ES-I3 (cell line): ENCODE results near the gene FKBP5.

ENCODE experiments used
- H3K36me3 ChIP-seq: 2 replicates; pipeline ENCODE4 v1.6.1; 2013; ENCODE audit warnings: mild to moderate bottlenecking, low read length, control low read depth, moderate library complexity; ENCODE audit not compliant: insufficient read depth
- H3K4me1 ChIP-seq: 2 replicates; pipeline ENCODE4 v1.6.1; 2013; ENCODE audit warnings: mild to moderate bottlenecking, control low read depth, low read length; ENCODE audit not compliant: insufficient read depth
- H3K9ac ChIP-seq: 2 replicates; pipeline ENCODE4 v1.6.1; 2013; ENCODE audit warnings: low read depth, mild to moderate bottlenecking, low read length, moderate library complexity
- H3K9me3 ChIP-seq: 2 replicates; pipeline ENCODE4 v1.6.1; 2013; ENCODE audit warnings: mild to moderate bottlenecking, low read length, moderate library complexity; ENCODE audit not compliant: control insufficient read depth, insufficient read depth

Gene FKBP5

DNA sequence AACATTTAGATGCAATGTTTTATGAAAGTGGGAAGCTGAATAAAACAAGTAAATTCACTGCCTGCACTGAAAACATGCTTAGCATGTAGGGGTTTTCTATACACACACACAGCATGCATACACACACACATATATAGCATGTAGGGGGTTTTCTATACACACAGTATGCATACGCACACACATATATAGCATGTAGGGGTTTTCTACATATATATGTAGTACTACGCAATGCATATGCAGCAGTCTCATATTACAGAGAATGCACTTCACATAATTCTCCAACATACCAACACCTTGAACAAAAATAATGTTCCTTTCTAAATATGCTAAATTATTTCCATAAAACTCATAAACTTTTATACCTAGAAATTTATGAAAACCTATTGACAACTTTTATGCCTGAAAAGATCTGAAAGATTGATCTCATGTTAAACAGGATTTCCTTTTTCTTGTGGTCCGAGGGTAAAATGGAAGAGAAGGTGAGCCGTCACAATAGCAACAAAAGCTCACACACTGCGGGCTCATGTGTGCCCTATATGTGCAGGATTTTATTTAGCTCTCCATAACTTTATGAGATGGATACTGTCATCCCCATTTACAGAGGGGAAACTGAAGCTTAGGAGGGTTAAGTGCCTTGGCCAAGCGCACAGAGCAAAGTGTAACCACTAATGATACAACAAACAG, 94.1 kb downstream of the FKBP5 start:
- H3K9ac ChIP-seq = no peak overlapping the region
- H3K4me1 ChIP-seq = no peaks in the 10 kb centered on the region
- no peaks in the 10 kb centered on the region; the same call in 1 of the 2 replicates for H3K9me3 ChIP-seq
- H3K36me3 ChIP-seq = peaks cover 5% of the 10 kb centered on the region

DNA sequence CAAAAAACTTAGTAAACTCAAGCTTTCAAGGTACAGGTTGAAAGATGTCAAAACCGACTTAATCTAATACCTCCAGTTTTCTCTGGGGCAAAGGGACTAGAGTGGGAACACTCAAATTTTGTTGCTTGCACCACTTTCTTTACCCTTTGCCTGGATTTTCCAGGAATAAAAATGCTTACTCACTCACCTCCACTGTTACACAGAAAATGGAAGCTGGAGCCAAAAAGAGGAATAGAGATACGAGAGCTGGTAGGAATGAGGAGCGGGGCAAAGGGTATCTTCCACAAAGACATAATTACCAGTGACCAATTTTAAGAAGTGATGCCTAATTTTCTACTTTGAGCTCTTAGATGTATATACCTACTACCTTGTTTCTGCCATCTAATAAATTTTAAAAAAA, 96.5 kb downstream of the FKBP5 start:
- H3K9ac ChIP-seq = no peak overlapping the region
- peaks cover 5% of the 10 kb centered on the region for H3K36me3 ChIP-seq
- no peaks in the 10 kb centered on the region for H3K4me1 ChIP-seq
- H3K9me3 ChIP-seq = no peaks in the 10 kb centered on the region; the same call in 1 of the 2 replicates

DNA sequence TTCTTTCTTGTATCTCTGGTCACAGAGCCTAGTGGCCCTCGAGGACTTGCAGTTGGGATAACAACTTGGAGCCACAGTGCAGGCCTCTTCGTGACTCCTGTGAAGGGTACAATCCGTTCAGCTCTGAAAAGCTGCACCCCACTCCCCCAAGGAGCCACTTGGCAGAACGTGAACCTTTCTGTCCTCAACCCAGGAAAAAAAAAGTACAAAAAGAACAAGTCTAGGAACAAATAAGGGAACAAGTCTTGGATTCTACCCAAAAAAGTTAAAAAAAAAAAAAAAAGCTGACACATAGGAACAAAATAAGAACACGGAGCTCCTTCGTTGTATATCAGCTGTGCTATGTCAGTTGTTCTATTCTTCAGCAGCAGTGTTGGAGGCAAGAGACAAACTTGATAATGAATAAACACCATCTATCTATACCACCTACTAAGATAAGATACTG, 98.1 kb downstream of the FKBP5 start:
- Histone ChIP-seq H3K4me1 (no peaks in the 10 kb centered on the region), H3K9ac (no peak overlapping the region), H3K9me3 (no peaks in the 10 kb centered on the region), H3K36me3 (peaks cover 5% of the 10 kb centered on the region)

DNA sequence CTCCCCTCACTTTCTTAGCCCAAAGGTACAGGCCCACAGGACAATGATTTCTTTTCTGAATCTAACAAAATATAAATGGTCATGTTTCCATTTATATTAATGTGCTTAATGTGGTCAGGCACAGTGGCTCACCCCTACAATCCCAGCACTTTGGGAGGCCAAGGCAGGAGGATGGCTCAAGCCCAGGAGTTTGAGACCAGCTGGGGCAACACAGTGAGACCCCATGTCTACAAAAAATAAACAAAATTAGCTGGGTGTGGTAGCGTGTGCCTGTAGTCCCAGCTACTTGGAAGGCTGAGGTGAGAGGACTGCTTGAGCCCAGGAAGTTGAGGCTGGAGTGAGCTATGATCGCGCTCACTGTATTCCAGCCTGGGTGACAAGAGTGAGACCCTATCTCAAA, 98.8 kb downstream of the FKBP5 start:
- no peaks in the 10 kb centered on the region for H3K9me3 ChIP-seq
- H3K4me1 ChIP-seq = no peaks in the 10 kb centered on the region
- no peak overlapping the region for H3K9ac ChIP-seq
- peaks cover 5% of the 10 kb centered on the region for H3K36me3 ChIP-seq

DNA sequence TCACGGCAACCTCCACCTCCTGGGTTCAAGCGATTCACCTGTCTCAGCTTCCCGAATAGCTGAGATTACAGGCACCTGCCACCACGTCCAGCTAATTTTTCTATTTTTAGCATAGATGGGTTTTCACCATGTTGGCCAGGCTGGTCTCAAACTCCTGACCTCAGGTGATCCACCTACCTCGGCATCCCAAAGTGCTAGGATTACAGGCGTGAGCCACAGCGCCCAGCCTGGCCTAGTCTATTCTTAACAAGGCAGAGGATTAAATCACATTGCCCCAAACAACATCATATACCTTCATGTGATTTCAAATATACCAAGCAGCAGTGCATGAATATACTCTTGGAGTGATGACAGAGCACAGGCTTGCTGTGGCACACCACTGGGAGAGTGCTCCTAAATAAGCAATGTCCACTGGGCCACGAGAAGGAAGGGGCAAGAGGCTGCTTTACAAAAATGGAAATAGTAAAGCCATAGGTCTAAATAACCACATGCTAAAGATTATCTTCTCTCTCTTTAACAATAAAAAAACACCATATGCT, 99.4 kb downstream of the FKBP5 start:
- H3K36me3 ChIP-seq = peaks cover 5% of the 10 kb centered on the region

DNA sequence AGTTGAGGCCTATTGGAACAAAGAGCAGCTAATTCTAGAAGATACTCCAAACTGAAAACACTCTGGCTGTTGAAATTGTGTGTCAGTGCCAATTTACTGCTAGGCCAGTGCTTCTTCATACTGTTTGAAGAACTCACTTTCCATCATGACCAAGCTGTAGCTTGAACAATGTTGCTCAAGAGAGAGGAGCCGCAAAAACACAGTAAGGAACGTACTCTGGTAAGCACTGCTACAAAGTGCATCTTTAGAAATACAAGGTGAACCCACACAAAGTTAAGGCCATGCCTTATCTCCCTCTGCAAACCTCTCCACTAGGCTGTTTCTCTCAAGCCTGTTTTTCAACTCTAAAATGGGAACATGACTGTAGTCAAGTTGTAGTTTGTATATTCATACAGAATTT, 101.5 kb downstream of the FKBP5 start:
- H3K9ac ChIP-seq = no peak overlapping the region
- no peaks in the 10 kb centered on the region for H3K4me1 ChIP-seq
- H3K36me3 ChIP-seq = peaks cover 5% of the 10 kb centered on the region
- no peaks in the 10 kb centered on the region for H3K9me3 ChIP-seq

More for the DNA sequence above, 99.4 kb downstream of the FKBP5 start:
- no peak overlapping the region for H3K9ac ChIP-seq
- no peaks in the 10 kb centered on the region for H3K9me3 ChIP-seq
- H3K4me1 ChIP-seq = no peaks in the 10 kb centered on the region

DNA sequence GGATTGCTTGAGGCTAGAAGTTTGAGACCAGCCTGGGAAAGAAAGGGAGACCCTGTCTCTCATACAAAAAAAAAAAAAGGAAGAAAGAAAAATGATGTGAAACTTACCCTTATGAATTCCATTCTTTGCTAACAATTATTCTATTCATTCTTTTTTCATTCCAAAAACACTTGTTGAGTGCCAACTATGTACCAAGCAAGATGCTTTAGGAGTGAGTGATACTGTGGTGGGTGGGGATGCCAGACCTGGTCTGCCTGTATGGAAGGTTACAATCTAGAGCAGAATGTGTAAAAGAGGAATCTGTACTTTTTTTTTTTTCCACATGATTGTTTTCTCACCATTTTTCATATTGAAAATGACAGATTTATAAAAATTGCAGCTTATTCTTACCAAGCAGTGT, 102.2 kb downstream of the FKBP5 start:
- H3K4me1 ChIP-seq = no peaks in the 10 kb centered on the region
- H3K9me3 ChIP-seq = no peaks in the 10 kb centered on the region
- H3K36me3 ChIP-seq = peaks cover 5% of the 10 kb centered on the region

DNA sequence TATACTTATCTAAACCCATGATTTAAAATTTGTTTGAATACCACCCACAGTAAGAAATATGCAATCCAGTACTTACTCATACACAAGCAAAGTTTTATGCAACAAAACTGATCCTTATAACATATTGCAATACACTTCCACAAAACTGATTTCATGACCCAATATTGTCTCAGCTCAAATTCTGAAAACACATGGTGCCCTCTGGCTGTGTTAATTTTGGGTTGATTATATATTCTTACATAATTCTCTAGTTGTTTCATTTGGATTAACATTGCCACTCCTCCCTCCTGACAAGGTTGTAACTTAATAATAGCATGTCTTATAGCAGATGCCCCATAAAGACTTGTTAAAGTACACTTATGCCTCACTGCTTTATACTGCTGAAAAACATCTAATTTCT, 103.1 kb downstream of the FKBP5 start:
- Histone ChIP-seq H3K4me1 (no peaks in the 10 kb centered on the region), H3K9ac (no peak overlapping the region), H3K9me3 (no peaks in the 10 kb centered on the region), H3K36me3 (peaks cover under 1% of the 10 kb centered on the region; the same call in 1 of the 2 replicates)

More for the DNA sequence above, 102.2 kb downstream of the FKBP5 start:
- no peak overlapping the region for H3K9ac ChIP-seq

DNA sequence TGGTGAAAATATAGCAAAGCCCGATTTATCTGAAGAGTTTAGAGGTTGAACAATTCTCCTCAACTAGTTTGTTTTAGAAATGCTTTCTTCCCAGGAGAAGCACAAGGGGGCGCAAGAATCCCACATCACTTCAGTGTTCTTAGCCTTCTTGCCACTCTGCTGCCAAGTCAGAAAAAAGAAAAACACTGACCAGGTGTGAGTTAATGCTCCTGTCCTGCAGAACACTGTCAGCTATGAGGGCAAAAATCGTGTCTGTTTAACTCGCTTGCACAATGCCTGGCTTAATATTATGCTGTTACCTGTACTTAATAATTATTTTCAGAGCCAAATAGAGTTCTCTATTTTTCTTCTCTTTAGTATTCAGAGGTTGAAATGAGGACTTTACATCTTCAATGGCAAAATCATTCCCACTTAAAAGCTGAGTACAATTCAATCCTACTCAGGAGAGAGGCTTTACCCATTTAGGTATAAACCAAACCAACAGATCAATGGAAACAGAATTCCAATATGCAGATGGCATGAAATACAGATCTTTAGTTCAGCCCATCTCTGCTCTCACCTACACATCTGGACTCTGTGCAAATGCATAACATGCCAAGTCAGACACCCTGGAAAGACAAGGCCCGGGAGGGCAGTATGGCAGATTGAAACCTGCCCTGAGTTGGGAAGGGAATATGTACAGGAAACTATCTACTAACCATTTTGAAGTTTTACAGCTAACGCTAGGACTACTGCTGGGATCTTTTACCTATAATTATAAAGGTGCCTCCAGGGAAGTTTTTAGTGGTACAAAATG, 104.6 kb downstream of the FKBP5 start:
- H3K4me1 ChIP-seq = no peaks in the 10 kb centered on the region
- no peaks in the 10 kb centered on the region; the same call in 1 of the 2 replicates for H3K36me3 ChIP-seq
- no peaks in the 10 kb centered on the region for H3K9me3 ChIP-seq
- no peak overlapping the region for H3K9ac ChIP-seq

DNA sequence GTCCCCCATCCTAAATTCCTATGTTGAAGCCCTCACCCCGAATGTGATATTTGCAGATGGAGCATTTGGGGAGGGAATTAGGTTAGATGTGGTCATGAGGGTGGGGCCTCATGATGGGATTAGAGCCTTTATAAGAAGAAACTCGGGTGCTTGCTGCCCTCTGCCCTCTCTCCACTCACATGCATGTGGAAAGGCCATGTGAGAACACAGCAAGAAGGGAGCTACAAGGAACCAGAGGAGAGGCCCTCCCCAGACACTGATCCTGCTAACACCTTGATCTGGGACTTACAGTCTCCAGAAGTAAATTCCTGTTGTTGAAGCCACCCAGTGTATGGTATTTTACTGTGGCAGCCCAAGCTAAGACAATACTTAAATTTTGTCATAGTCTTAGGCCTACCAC, 106.4 kb downstream of the FKBP5 start:
- Histone ChIP-seq H3K4me1 (no peaks in the 10 kb centered on the region), H3K9ac (no peak overlapping the region), H3K36me3 (no peaks in the 10 kb centered on the region; the same call in 1 of the 2 replicates), H3K9me3 (no peaks in the 10 kb centered on the region)

DNA sequence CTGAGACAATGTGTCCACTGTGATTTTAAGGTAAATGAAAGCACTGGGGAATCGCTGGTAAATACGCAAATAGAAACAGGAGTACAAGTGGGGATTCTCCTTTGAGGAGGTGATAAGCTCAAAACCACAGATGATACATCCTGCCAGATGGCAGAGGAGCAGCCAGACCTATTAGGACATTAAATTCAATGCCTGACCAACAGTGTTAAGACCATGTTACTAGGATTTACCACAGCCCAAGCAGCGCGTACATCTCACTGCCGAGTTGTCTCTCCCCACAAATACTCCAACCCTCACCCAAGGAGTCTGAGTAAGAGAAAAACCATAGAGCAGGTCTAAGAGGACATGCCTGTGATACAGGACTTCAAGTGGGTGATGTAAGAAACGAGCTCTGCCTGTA, 107.1 kb downstream of the FKBP5 start:
- no peaks in the 10 kb centered on the region for H3K4me1 ChIP-seq
- no peaks in the 10 kb centered on the region for H3K36me3 ChIP-seq
- H3K9me3 ChIP-seq = no peaks in the 10 kb centered on the region
- H3K9ac ChIP-seq = no peak overlapping the region

DNA sequence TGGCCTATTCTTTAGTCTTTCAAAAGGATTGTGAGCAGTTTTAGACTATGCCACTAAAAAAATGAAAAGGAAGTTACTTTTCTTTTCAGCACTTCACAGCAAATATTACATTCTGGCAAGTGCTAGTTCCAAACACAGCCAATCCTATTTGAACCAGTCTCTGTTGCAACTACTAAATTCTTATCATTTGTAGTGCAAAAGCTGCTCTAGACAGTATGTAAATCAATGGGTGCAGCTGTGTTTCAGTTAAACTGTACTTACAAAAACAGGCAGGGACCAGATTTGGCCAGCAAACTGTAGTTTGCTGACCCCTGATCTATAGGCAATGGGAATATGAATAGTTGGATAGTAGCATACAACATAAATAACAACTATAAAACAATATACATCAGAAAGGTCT, 107.9 kb downstream of the FKBP5 start:
- Histone ChIP-seq H3K36me3 (no peaks in the 10 kb centered on the region), H3K4me1 (no peaks in the 10 kb centered on the region)

DNA sequence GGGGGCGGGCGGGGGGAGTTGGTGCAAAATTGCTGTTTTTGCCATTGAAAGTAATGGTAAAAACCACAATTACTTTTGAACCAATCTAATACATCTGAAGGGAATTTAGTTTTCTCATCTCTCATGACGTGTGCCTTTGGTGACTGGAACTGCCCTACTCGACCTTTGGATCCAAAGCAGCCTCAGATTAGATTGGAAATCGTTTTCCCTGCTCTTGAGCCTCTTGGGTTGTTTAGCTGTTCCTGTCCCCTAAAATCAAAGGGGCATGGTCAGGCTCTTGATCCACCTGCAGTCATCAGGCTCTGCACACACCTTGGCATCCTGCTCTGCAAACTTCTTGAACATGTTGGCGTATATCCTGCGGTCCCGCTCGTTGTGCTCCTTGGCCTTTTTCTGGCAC, 112.0 kb downstream of the FKBP5 start:
- H3K4me1 ChIP-seq = no peaks in the 10 kb centered on the region; the same call in 1 of the 2 replicates
- H3K9me3 ChIP-seq = no peaks in the 10 kb centered on the region
- peaks cover 6% of the 10 kb centered on the region; the same call in 1 of the 2 replicates for H3K36me3 ChIP-seq
- H3K9ac ChIP-seq = no peak overlapping the region

More for the DNA sequence above, 107.9 kb downstream of the FKBP5 start:
- Histone ChIP-seq H3K9me3 (no peaks in the 10 kb centered on the region), H3K9ac (no peak overlapping the region)

DNA sequence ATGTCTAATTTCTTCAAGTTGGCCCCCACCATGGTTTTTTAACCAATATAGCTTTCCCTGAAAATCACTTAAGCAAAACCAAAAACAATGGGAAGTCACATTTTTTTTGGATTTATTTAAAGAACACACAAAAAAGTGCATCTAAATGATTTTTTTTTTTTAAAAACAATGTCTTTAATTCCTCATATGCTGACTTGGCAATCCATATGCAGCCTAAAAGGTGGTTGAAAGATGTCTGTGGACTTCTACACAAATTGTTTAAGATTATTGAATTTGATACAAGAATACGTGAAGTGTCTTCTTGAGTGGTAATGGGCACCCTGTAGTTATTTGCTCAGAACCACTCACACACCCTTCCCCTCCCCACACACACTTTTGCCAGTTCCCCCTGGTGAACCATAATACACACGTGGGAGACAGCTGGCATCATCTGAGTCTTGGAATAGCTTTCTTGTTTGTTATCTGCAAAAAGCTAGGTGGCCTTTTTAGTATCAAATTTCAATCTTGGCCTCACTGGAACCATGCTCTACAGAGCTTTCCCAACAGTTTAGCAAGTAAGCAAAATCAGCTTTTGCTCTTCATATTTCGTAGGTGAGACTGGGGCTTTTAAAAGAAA, 115.1 kb downstream of the FKBP5 start:
- Histone ChIP-seq H3K9me3 (no peaks in the 10 kb centered on the region), H3K4me1 (no peaks in the 10 kb centered on the region; the same call in 1 of the 2 replicates), H3K36me3 (peaks cover 6% of the 10 kb centered on the region; the same call in 1 of the 2 replicates), H3K9ac (no peak overlapping the region)
